G401 (cell line): ENCODE results near the gene IVL. TPM values are rescaled to one million over a fixed set of nuclear protein-coding genes. Genes with fewer than 3 reads are reported as not detected.

ENCODE experiments used
- DNase-seq: peaks from one replicate; pipeline ENCODE4 v3.0.0-alpha.2; 2015; ENCODE audit warnings: low spot score
- in situ Hi-C: cut with HindIII; loops from 2 replicates; pipeline ENCODE4 v1.10.0; 2016; ENCODE audit warnings: low sequenced_read_pairs, mixed read lengths
- total RNA-seq: library from RNA; depleted of rRNA; stranded (reverse); fragments of >200 nt; shearing (Covaris generic); gene quantifications from 2 replicates; pipeline ENCODE4 v1.2.3, GENCODE V29; 2014

The IVL gene
- total RNA-seq, 1 experiment from 2014 or later, result not detected

GRCh38 chr1:152884966-152885624 lies 23.3 kb upstream of the IVL start:
- no peak for DNase-seq
- in situ Hi-C loops, result no loop called here

GRCh38 chr1:152886085-152886484 lies 22.3 kb upstream of the IVL start:
- DNase-seq, result no peak
- in situ Hi-C loops, result no loop called here

GRCh38 chr1:152886758-152887409 lies 21.5 kb upstream of the IVL start:
- in situ Hi-C loops, result no loop called here
- DNase-seq, result no peak

GRCh38 chr1:152888126-152888525 lies 20.2 kb upstream of the IVL start:
- no peak for DNase-seq
- in situ Hi-C loops, result no loop called here

GRCh38 chr1:152899027-152899426 lies 9.3 kb upstream of the IVL start:
- DNase-seq, result no peak
- in situ Hi-C loops, result no loop called here

GRCh38 chr1:152899883-152900282 lies 8.5 kb upstream of the IVL start:
- no peak for DNase-seq
- in situ Hi-C loops, result no loop called here

- in situ Hi-C loops, result no loop called here
Measured at GRCh38 chr1:152901631-152902030, 6.7 kb upstream of the IVL start.

GRCh38 chr1:152902636-152903035 lies 5.7 kb upstream of the IVL start:
- DNase-seq, result no peak
- in situ Hi-C loops, result no loop called here

More at GRCh38 chr1:152901631-152902030, 6.7 kb upstream of the IVL start:
- no peak for DNase-seq

GRCh38 chr1:152904688-152905440 lies 3.5 kb upstream of the IVL start:
- DNase-seq, result no peak
- in situ Hi-C loops, result no loop called here

GRCh38 chr1:152906023-152906565 lies 2.3 kb upstream of the IVL start:
- in situ Hi-C loops, result no loop called here
- DNase-seq, result no peak

GRCh38 chr1:152909206-152909605 lies 860 bp downstream of the IVL start:
- in situ Hi-C loops, result no loop called here
- DNase-seq, result no peak

GRCh38 chr1:152912471-152912870 lies 4.1 kb downstream of the IVL start:
- in situ Hi-C loops, result no loop called here
- DNase-seq, result no peak

- no peak for DNase-seq
- in situ Hi-C loops, result no loop called here
Measured at GRCh38 chr1:152912900-152913299, 4.6 kb downstream of the IVL start.

GRCh38 chr1:152917794-152918193 lies 9.4 kb downstream of the IVL start:
- in situ Hi-C loops, result no loop called here
- DNase-seq, result no peak

- in situ Hi-C loops, result no loop called here
- DNase-seq, result no peak
Measured at GRCh38 chr1:152919071-152919470, 10.7 kb downstream of the IVL start.

- in situ Hi-C loops, result no loop called here
- DNase-seq, result no peak
Measured at GRCh38 chr1:152924191-152924590, 15.8 kb downstream of the IVL start.

GRCh38 chr1:152926091-152926490 lies 17.7 kb downstream of the IVL start:
- DNase-seq, result no peak
- in situ Hi-C loops, result no loop called here

- DNase-seq, result no peak
- in situ Hi-C loops, result no loop called here
Measured at GRCh38 chr1:152928671-152929070, 20.3 kb downstream of the IVL start.

- in situ Hi-C loops, result no loop called here
- DNase-seq, result no peak
Measured at GRCh38 chr1:152932170-152932811, 23.9 kb downstream of the IVL start.

GRCh38 chr1:152933196-152933595 lies 24.9 kb downstream of the IVL start:
- in situ Hi-C loops, result no loop called here
- DNase-seq, result no peak
